Activated CD8-positive, alpha-beta memory T cell treated with anti-CD3 and anti-CD28 coated beads, Interleukin-2, amount 10 ng/mL, durations not matched to agents 7 days and 5 days (primary cell): ENCODE data around the gene POU5F1. TPM values are rescaled to one million over a fixed set of nuclear protein-coding genes. Genes with fewer than 3 reads are reported as not detected.
"Not testable (repeated sequence)": the region's sequence is repeated elsewhere in the genome, so short reads cannot be mapped to it uniquely, and the experiment has no call there.

ENCODE experiments used
- ATAC-seq: fragments of 150-1000 bp; cut with Tn5 transposase; one replicate; pipeline ENCODE4 v1.10.0; 2021; ENCODE audit warnings: moderate library complexity
- CTCF ChIA-PET: fragments of 350-600 bp; sonication (Branson Sonifier 250); formaldehyde crosslinking; loops from one replicate; lab custom pipeline; 2021; ENCODE audit warnings: antibody characterized with exemption; lab: Charles Lee
- DNase-seq: peaks from one replicate; pipeline ENCODE4 v3.0.0-alpha.2; 2020
- H3K27ac Mint-ChIP-seq: one replicate; pipeline ENCODE4 v1.8.0; 2021; ENCODE audit warnings: mild to moderate bottlenecking, mixed read lengths
- H3K27me3 Mint-ChIP-seq: one replicate; pipeline ENCODE4 v1.8.0; 2021; ENCODE audit warnings: mixed read lengths
- H3K36me3 Mint-ChIP-seq: one replicate; pipeline ENCODE4 v1.8.0; 2021; ENCODE audit warnings: mild to moderate bottlenecking, mixed read lengths
- H3K4me1 Mint-ChIP-seq: one replicate; pipeline ENCODE4 v1.8.0; 2021; ENCODE audit warnings: mixed read lengths
- H3K4me3 Mint-ChIP-seq: one replicate; pipeline ENCODE4 v1.8.0; 2021; ENCODE audit warnings: mild to moderate bottlenecking, moderate library complexity, mixed read lengths
- H3K9me3 Mint-ChIP-seq: one replicate; pipeline ENCODE4 v1.8.0; 2022; ENCODE audit warnings: low read depth, mixed read lengths
- total RNA-seq, 2 experiments: library from RNA; stranded (reverse); gene quantifications; one replicate each; pipeline ENCODE4 v1.2.3, GENCODE V29; 2021

POU5F1 gene
- total RNA-seq, 2 experiments from 2014 or later = not detected

- Mint-ChIP-seq H3K27ac (no peak overlapping the region), H3K4me3 (no peak overlapping the region), H3K9me3 (no peaks in the 10 kb centered on the region), H3K27me3 (no peaks in the 10 kb centered on the region), H3K36me3 (peaks cover 2% of the 10 kb centered on the region), H3K4me1 (peaks cover 5% of the 10 kb centered on the region)
- no peak for DNase-seq
- CTCF ChIA-PET = interaction anchor here (1.2 kb wide), 1 partner anchor 39 kb away, joined by 3 read pairs; no protein-coding TSS in a partner anchor
- ATAC-seq = no peak
Observed at GRCh38 chr6:31170987-31171671, 647 bp upstream of the POU5F1 start.

GRCh38 chr6:31169858-31170599 is 453 bp downstream of the POU5F1 start:
- CTCF ChIA-PET = interaction anchor here (1.1 to 1.9 kb wide), 3 partner anchors 12 to 42 kb away, joined by 3 to 7 read pairs (median 3); partner anchors contain the start of gene TCF19
- not testable (repeated sequence) for H3K27me3 Mint-ChIP-seq, H3K27ac Mint-ChIP-seq, H3K9me3 Mint-ChIP-seq, H3K4me3 Mint-ChIP-seq, DNase-seq, H3K36me3 Mint-ChIP-seq, ATAC-seq, H3K4me1 Mint-ChIP-seq

GRCh38 chr6:31169123-31169857 is 1.2 kb downstream of the POU5F1 start:
- DNase-seq (no peak), ATAC-seq (no peak)
- Mint-ChIP-seq H3K4me3 (no peak overlapping the region), H3K4me1 (no peaks in the 10 kb centered on the region), H3K9me3 (no peaks in the 10 kb centered on the region), H3K27ac (no peak overlapping the region), H3K36me3 (peaks cover 2% of the 10 kb centered on the region), H3K27me3 (no peaks in the 10 kb centered on the region)
- CTCF ChIA-PET = interaction anchor here (1.1 to 1.9 kb wide), 3 partner anchors 11 to 42 kb away, joined by 3 to 7 read pairs (median 3); partner anchors contain the start of gene TCF19

GRCh38 chr6:31168606-31169005 is 1.9 kb downstream of the POU5F1 start:
- CTCF ChIA-PET = interaction anchor here (0.6 to 1.9 kb wide), 2 partner anchors 10 to 100 kb away, joined by 3 to 7 read pairs; partner anchors contain the start of gene TCF19
- H3K9me3 Mint-ChIP-seq = no peaks in the 10 kb centered on the region
- H3K27ac Mint-ChIP-seq = no peak overlapping the region
- H3K27me3 Mint-ChIP-seq = no peaks in the 10 kb centered on the region
- DNase-seq (no peak), ATAC-seq (no peak)
- H3K4me1 Mint-ChIP-seq = no peaks in the 10 kb centered on the region
- peaks cover 3% of the 10 kb centered on the region for H3K36me3 Mint-ChIP-seq
- H3K4me3 Mint-ChIP-seq = no peak overlapping the region

- H3K27me3 Mint-ChIP-seq = no peaks in the 10 kb centered on the region
Observed at GRCh38 chr6:31165986-31166385, 4.5 kb downstream of the POU5F1 start.

GRCh38 chr6:31165064-31165832 is 5.2 kb downstream of the POU5F1 start:
- H3K27ac Mint-ChIP-seq = peak overlapping the region; percentile 7
- DNase-seq, CTCF ChIA-PET, ATAC-seq, H3K9me3 Mint-ChIP-seq, H3K27me3 Mint-ChIP-seq, H3K4me3 Mint-ChIP-seq: not testable (repeated sequence)
- H3K4me1 Mint-ChIP-seq = peaks cover 24% of the 10 kb centered on the region
- H3K36me3 Mint-ChIP-seq = peaks cover 28% of the 10 kb centered on the region

More at GRCh38 chr6:31165986-31166385, 4.5 kb downstream of the POU5F1 start:
- H3K36me3 Mint-ChIP-seq = peaks cover 24% of the 10 kb centered on the region
- H3K9me3 Mint-ChIP-seq = no peaks in the 10 kb centered on the region
- H3K27ac Mint-ChIP-seq = no peak overlapping the region
- no peak overlapping the region for H3K4me3 Mint-ChIP-seq
- ATAC-seq (no peak), DNase-seq (no peak)
- H3K4me1 Mint-ChIP-seq = peaks cover 20% of the 10 kb centered on the region
- CTCF ChIA-PET = no interaction called here

GRCh38 chr6:31164475-31165063 is 5.9 kb downstream of the POU5F1 start:
- ATAC-seq, CTCF ChIA-PET, H3K27me3 Mint-ChIP-seq, DNase-seq, H3K9me3 Mint-ChIP-seq, H3K4me3 Mint-ChIP-seq: not testable (repeated sequence)
- Mint-ChIP-seq H3K4me1 (peaks cover 30% of the 10 kb centered on the region), H3K36me3 (peaks cover 33% of the 10 kb centered on the region), H3K27ac (peak overlapping the region; percentile 7)

- peaks cover 32% of the 10 kb centered on the region for H3K4me1 Mint-ChIP-seq
- CTCF ChIA-PET = no interaction called here
- H3K36me3 Mint-ChIP-seq = peaks cover 39% of the 10 kb centered on the region
Observed at GRCh38 chr6:31163922-31164321, 6.6 kb downstream of the POU5F1 start.

GRCh38 chr6:31162463-31163165 is 7.9 kb downstream of the POU5F1 start:
- CTCF ChIA-PET = interaction anchor here (1.0 kb wide), 1 partner anchor 30 kb away, joined by 3 read pairs; no protein-coding TSS in a partner anchor
- Mint-ChIP-seq H3K4me3 (no peak overlapping the region), H3K4me1 (peaks cover 34% of the 10 kb centered on the region), H3K36me3 (peaks cover 43% of the 10 kb centered on the region), H3K27me3 (no peaks in the 10 kb centered on the region), H3K9me3 (no peaks in the 10 kb centered on the region), H3K27ac (no peak overlapping the region)
- DNase-seq (no peak), ATAC-seq (no peak)

More at GRCh38 chr6:31163922-31164321, 6.6 kb downstream of the POU5F1 start:
- Mint-ChIP-seq H3K4me3 (no peak overlapping the region), H3K9me3 (no peaks in the 10 kb centered on the region), H3K27ac (no peak overlapping the region), H3K27me3 (no peaks in the 10 kb centered on the region)
- ATAC-seq = no peak
- no peak for DNase-seq

GRCh38 chr6:31161216-31162126 is 9.0 kb downstream of the POU5F1 start:
- DNase-seq = no peak
- ATAC-seq = no peak
- peaks cover 41% of the 10 kb centered on the region for H3K36me3 Mint-ChIP-seq
- no peaks in the 10 kb centered on the region for H3K27me3 Mint-ChIP-seq
- no peak overlapping the region for H3K27ac Mint-ChIP-seq
- peak overlapping the region; percentile 15 for H3K4me3 Mint-ChIP-seq
- H3K9me3 Mint-ChIP-seq = no peaks in the 10 kb centered on the region
- H3K4me1 Mint-ChIP-seq = peaks cover 42% of the 10 kb centered on the region
- CTCF ChIA-PET = interaction anchor here (1.0 to 3.5 kb wide), 2 partner anchors 31 to 206 kb away, joined by 3 to 21 read pairs; no protein-coding TSS in a partner anchor
